Fibroblast of the aortic adventitia (primary cell): ENCODE results near the gene FLNC. TPM values are rescaled to one million over a fixed set of nuclear protein-coding genes. Genes with fewer than 3 reads are reported as not detected.

Experiments used
- DNase-seq: peaks from one replicate; pipeline ENCODE4 v3.0.0-alpha.2; 2010; ENCODE audit warnings: low read depth
- H3K4me3 ChIP-seq: 2 replicates; pipeline ENCODE4 v1.5.1; 2011; ENCODE audit warnings: low read depth, mild to moderate bottlenecking, control low read depth, low read length, moderate library complexity
- CTCF ChIP-seq: IDR thresholded peaks from 2 replicates; pipeline ENCODE4 v1.5.1; 2011; ENCODE audit warnings: mild to moderate bottlenecking, low read length, control low read depth, inconsistent platforms; ENCODE audit not compliant: insufficient read depth
- total RNA-seq: library from RNA; depleted of rRNA; stranded (reverse); fragments of >200 nt; gene quantifications from 2 replicates; pipeline ENCODE4 v1.2.3, GENCODE V29; 2012; ENCODE audit warnings: low replicate concordance

Gene FLNC
- total RNA-seq, 1 donor: 193 TPM

GRCh38 chr7:128810997-128811396, 19.2 kb upstream of the FLNC start:
- H3K4me3 ChIP-seq: no peak overlapping the region
- DNase-seq: no peak
- no peak for TF ChIP-seq CTCF

- TF ChIP-seq CTCF: no peak
- DNase-seq: no peak
- no peak overlapping the region for H3K4me3 ChIP-seq
Observed at GRCh38 chr7:128811631-128812430, 18.4 kb upstream of the FLNC start.

- TF ChIP-seq CTCF: no peak
- no peak overlapping the region for H3K4me3 ChIP-seq
- peak; percentile 77 for DNase-seq
Observed at GRCh38 chr7:128812514-128813168, 17.6 kb upstream of the FLNC start.

- DNase-seq: no peak
- no peak for TF ChIP-seq CTCF
- no peak overlapping the region for H3K4me3 ChIP-seq
Observed at GRCh38 chr7:128814499-128814898, 15.7 kb upstream of the FLNC start.

- no peak for DNase-seq
- no peak overlapping the region for H3K4me3 ChIP-seq
- no peak for TF ChIP-seq CTCF
Observed at GRCh38 chr7:128815289-128815942, 14.8 kb upstream of the FLNC start.

GRCh38 chr7:128818694-128819093, 11.5 kb upstream of the FLNC start:
- H3K4me3 ChIP-seq: no peak overlapping the region
- DNase-seq: no peak
- TF ChIP-seq CTCF: no peak
